Measurements from ENCODE around the gene NOL12. TPM values are rescaled to one million over a fixed set of nuclear protein-coding genes. Genes with fewer than 3 reads are reported as not detected.

The NOL12 gene
- total RNA-seq, 1 experiment from 2014 or later, result 32.9 TPM

DNA sequence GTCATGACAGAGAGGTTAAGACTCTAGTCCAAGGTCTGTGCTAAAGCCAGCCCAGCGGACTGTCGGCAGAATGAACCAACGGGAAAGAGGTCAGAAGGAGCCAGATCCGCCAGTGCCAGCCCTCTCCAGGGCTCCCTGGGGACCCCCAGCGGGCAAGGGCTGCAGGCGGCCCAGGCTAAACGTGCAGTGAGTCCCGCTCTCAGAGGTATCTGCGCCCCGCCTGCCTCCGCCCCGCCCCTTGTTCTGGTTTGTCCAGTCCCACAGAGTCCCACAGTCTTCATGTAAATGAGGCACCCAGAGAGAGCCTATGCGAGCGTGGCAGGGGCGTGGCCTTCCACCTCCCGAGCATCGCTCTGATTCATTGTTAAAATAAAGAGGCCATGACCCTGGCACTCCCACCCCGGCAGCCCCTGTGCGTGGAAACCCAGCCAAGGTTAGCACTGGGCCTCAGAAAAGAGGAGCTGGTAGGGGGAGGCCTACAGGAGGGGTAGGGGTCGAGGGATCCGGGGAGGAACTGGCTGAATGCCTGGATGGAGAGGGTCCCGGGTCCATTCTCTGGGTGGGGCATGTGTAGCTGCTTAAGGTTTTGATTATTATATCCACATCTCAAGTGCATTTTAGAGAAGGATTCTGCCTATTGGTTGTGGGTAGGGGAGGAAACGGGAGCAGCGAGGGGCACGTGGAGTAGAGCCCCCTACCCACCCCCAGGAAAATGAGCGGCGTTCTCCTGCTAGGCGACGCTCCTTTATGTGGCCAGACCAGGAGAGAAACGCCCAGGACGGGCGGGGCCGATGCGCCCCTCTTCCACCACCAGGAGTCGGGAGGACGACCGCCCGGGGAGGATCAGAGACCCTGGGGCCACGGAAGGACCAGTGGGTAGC lies 10.8 kb downstream of the NOL12 start, which contains the start of gene TRIOBP:
TSS of gene TRIOBP (plus strand) at position 392 of the 881 bp plus-strand sequence. CDS start 4,318 bp downstream, outside the sequence.
- Histone ChIP-seq H3K4me3 (ENCODE audit: low read length) (peak within 1 kb of the TSS; percentile 13; the same call in 1 of the 2 replicates), H2AFZ (ENCODE audit: low read length) (0 out of 2 replicates have a peak within 1 kb of the TSS, but pooled peaks have one; percentile 43), H4K20me1 (ENCODE audit: low read length) (no peaks in the 10 kb centered on the region), H3K9ac (ENCODE audit: low read length) (no peak within 1 kb of the TSS), H3K27me3 (ENCODE audit: low read length) (no peaks in the 10 kb centered on the region), H3K36me3 (ENCODE audit: low read depth, low read length) (no peaks in the 10 kb centered on the region), H3K79me2 (ENCODE audit: low read length) (no peaks in the 10 kb centered on the region), H3K9me3 (ENCODE audit: low read length) (no peaks in the 10 kb centered on the region), H3K4me1 (ENCODE audit: insufficient read depth, low read length) (peaks cover 16% of the 10 kb centered on the region), H3K4me2 (ENCODE audit: low read length) (peak within 1 kb of the TSS; percentile 68), H3K27ac (ENCODE audit: low read length) (0 out of 2 replicates have a peak within 1 kb of the TSS, but pooled peaks have one; percentile 17), H3F3A (ENCODE audit: low read length, unreplicated experiment) (no peaks in the 10 kb centered on the region), H3K9me2 (replicated peaks; ENCODE audit: low read length) (no peaks in the 10 kb centered on the region)
- TF ChIP-seq CTCF (conservative IDR thresholded peaks at IDR 0.05; ENCODE audit: low read depth, low read length), result peak; percentile 50; the same call in 1 of the 2 replicates
- no peak for TF ChIP-seq EZH2phosphoT487 (IDR thresholded peaks at IDR 0.05; ENCODE audit: borderline replicate concordance, low read length)
- ATAC-seq, result peak; percentile 99
- ChIA-PET CTCF (interaction anchor here (1.2 kb wide), 1 partner anchor 54 kb away, joined by 3 read pairs; no protein-coding TSS in a partner anchor), POLR2A (ENCODE audit: unreplicated experiment) (no interaction called here)
- BruUV-seq (replicated peaks), result no TSS peak
- intact Hi-C loops (cut with micrococcal nuclease), result loop anchor here (10.0 kb wide), 1 partner anchor 48 kb away; no protein-coding TSS in a partner anchor
- DNase-seq, result peak; percentile 93

DNA sequence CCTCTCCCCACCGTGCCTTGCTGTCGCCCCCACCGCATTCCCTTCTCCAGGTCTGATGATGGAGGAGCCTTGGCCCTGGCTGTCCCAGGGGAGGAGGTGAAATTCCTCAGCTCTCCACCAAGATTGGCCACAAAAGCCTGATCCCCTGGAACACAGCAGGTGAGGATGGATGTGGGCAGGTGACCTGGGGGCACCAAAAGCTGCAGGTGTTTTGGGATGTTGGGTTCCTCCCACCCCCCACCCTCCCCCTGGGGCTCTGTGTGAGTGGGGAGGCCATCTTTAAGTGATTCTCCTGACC lies 11.3 kb downstream of the NOL12 start:
- Histone ChIP-seq H3K36me3 (ENCODE audit: low read depth, low read length) (no peaks in the 10 kb centered on the region), H3K9me2 (replicated peaks; ENCODE audit: low read length) (no peaks in the 10 kb centered on the region), H3K27me3 (ENCODE audit: low read length) (no peaks in the 10 kb centered on the region), H2AFZ (ENCODE audit: low read length) (no peak overlapping the region), H3K4me1 (ENCODE audit: insufficient read depth, low read length) (peaks cover 16% of the 10 kb centered on the region), H3K9me3 (ENCODE audit: low read length) (no peaks in the 10 kb centered on the region), H3K4me3 (ENCODE audit: low read length) (no peak overlapping the region), H3K27ac (ENCODE audit: low read length) (no peak overlapping the region), H3K79me2 (ENCODE audit: low read length) (no peaks in the 10 kb centered on the region), H4K20me1 (ENCODE audit: low read length) (no peaks in the 10 kb centered on the region), H3K4me2 (ENCODE audit: low read length) (no peak overlapping the region), H3F3A (ENCODE audit: low read length, unreplicated experiment) (no peaks in the 10 kb centered on the region), H3K9ac (ENCODE audit: low read length) (no peak overlapping the region)
- CTCF ChIA-PET, result no interaction called here
- BruUV-seq (replicated peaks), result no TSS peak
- no peak for ATAC-seq
- DNase-seq, result no peak
- TF ChIP-seq EZH2 (IDR thresholded peaks at IDR 0.05; ENCODE audit: low read length, unreplicated experiment) (no peak), EZH2phosphoT487 (IDR thresholded peaks at IDR 0.05; ENCODE audit: borderline replicate concordance, low read length) (no peak), CTCF (conservative IDR thresholded peaks at IDR 0.05; ENCODE audit: low read depth, low read length) (no peak)
- intact Hi-C loops (cut with micrococcal nuclease), result loop anchor here (10.0 kb wide), 1 partner anchor 47 kb away; no protein-coding TSS in a partner anchor
- POLR2A ChIA-PET (ENCODE audit: unreplicated experiment), result no interaction called here

Data from PC-3 (cell line).